OCI-LY7 (cell line): ENCODE data around the gene MCTS1.

ENCODE experiments used
- EZH2phosphoT487 ChIP-seq: fragments of 200-600 bp; sonication (generic); IDR thresholded peaks from 2 replicates; pipeline ENCODE4 v1.6.1; 2018; ENCODE audit warnings: low read depth, borderline replicate concordance, mild to moderate bottlenecking, mixed run types, antibody characterized with exemption, low read length, moderate library complexity, mixed read lengths
- TF ChIP-seq, protein P1 (sequence below): fragments of 200-600 bp; sonication (generic); conservative IDR thresholded peaks from 2 replicates; pipeline ENCODE4 v1.5.1; 2014; ENCODE audit warnings: mild to moderate bottlenecking, antibody characterized with exemption, low read length, moderate library complexity, mixed read lengths

DNA sequence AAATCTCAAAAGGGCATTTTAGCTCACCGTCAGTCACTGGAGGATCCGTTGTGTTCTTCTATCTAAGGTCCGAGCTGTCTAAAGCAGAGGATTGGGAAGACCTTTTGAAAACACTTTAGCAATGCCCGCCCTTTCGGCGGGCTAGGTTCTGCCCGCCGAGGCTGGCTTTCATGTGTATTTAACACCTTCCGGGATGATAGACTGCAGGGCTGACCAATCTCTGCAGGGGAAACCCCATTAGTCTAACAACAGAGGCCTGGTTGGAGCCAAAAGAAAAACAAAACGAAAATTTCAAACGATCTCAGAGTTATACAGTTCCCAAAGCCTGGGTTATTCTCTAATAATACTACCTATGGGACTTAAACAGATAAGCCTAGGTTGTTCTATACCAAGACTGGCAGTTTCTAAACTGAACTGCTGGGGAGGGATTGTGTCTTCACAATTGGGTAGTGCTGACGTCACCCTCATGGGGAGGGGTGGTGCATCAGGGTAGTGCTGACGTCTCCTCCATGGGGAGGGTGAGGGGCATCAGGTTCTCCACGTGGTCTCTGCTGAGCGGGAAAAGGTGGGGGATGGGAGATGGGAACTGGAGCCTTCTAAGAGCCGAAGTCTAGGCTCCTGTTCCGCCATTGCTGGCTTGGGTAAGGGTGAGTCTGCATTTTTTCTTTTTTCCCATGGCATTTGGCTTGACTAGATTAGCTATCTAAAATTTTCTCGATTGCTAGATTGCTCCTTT lies 28.4 kb upstream of the MCTS1 start:
- TF ChIP-seq, protein P1, sequence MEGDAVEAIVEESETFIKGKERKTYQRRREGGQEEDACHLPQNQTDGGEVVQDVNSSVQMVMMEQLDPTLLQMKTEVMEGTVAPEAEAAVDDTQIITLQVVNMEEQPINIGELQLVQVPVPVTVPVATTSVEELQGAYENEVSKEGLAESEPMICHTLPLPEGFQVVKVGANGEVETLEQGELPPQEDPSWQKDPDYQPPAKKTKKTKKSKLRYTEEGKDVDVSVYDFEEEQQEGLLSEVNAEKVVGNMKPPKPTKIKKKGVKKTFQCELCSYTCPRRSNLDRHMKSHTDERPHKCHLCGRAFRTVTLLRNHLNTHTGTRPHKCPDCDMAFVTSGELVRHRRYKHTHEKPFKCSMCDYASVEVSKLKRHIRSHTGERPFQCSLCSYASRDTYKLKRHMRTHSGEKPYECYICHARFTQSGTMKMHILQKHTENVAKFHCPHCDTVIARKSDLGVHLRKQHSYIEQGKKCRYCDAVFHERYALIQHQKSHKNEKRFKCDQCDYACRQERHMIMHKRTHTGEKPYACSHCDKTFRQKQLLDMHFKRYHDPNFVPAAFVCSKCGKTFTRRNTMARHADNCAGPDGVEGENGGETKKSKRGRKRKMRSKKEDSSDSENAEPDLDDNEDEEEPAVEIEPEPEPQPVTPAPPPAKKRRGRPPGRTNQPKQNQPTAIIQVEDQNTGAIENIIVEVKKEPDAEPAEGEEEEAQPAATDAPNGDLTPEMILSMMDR, result no peak
- TF ChIP-seq EZH2phosphoT487, result no peak
